Measurements from ENCODE around the gene SLC29A1.

DNA sequence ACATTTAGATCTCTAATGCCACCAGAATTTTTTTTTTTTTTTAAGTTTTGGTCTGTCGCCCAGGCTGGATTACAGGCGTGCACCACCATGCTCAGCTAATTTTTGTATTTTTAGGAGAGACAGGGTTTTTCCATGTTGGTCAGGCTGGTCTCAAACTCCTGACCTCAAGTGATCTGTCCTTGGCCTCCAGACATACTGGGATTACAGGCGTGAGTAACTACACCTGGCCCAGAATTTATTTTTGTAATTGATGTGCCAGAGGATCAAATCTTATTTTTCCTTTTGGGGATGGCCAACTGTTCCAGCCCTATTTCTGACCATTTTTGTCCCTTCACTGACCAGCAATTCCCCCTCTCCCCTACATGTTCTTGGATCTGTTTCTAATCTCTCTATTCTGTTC is 24.7 kb upstream of the SLC29A1 start:
- no peak for TF ChIP-seq POLR2A (IDR thresholded peaks at IDR 0.05)
- TF ChIP-seq, protein P1, sequence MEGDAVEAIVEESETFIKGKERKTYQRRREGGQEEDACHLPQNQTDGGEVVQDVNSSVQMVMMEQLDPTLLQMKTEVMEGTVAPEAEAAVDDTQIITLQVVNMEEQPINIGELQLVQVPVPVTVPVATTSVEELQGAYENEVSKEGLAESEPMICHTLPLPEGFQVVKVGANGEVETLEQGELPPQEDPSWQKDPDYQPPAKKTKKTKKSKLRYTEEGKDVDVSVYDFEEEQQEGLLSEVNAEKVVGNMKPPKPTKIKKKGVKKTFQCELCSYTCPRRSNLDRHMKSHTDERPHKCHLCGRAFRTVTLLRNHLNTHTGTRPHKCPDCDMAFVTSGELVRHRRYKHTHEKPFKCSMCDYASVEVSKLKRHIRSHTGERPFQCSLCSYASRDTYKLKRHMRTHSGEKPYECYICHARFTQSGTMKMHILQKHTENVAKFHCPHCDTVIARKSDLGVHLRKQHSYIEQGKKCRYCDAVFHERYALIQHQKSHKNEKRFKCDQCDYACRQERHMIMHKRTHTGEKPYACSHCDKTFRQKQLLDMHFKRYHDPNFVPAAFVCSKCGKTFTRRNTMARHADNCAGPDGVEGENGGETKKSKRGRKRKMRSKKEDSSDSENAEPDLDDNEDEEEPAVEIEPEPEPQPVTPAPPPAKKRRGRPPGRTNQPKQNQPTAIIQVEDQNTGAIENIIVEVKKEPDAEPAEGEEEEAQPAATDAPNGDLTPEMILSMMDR (IDR thresholded peaks at IDR 0.05 in 4 of 5, conservative IDR thresholded peaks at IDR 0.05 in 1 of 5), result no peak
